WERI-Rb-1 (cell line): ENCODE results near the gene PPP2R2C.

ENCODE experiments used
- DNase-seq: peaks from one replicate; pipeline ENCODE4 v3.0.0-alpha.2; 2020
- H3K27ac ChIP-seq: fragments of 250-450 bp; sonication (Bioruptor Pico); 2 replicates; pipeline ENCODE4 v1.5.1; 2020; ENCODE audit warnings: mild to moderate bottlenecking, moderate library complexity
- H3K27me3 ChIP-seq: fragments of 250-450 bp; sonication (Bioruptor Pico); 2 replicates; pipeline ENCODE4 v1.5.1; 2021; ENCODE audit warnings: mild to moderate bottlenecking, low read depth, moderate library complexity; ENCODE audit not compliant: insufficient read depth, severe bottlenecking
- H3K36me3 ChIP-seq: fragments of 250-450 bp; sonication (Bioruptor Pico); 2 replicates; pipeline ENCODE4 v1.5.1; 2020; ENCODE audit warnings: mild to moderate bottlenecking, moderate library complexity
- H3K4me3 ChIP-seq: 2 replicates; pipeline ENCODE4 v1.5.1; 2011; ENCODE audit warnings: low read depth, mild to moderate bottlenecking, control low read depth, low read length
- H3K9me3 ChIP-seq: fragments of 250-450 bp; sonication (Bioruptor Pico); 2 replicates; pipeline ENCODE4 v1.5.1; 2021; ENCODE audit warnings: mild to moderate bottlenecking, moderate library complexity; ENCODE audit not compliant: severe bottlenecking
- CTCF ChIP-seq: IDR thresholded peaks from 2 replicates; pipeline ENCODE4 v1.5.1; 2011; ENCODE audit warnings: low read depth, mild to moderate bottlenecking, control low read depth, inconsistent platforms, low read length

The PPP2R2C gene

GRCh38 chr4:6322067-6322760 is 150.2 kb downstream of the PPP2R2C start:
- no peak for TF ChIP-seq CTCF
- no peak overlapping the region for H3K4me3 ChIP-seq

GRCh38 chr4:6321361-6321760 is 151.1 kb downstream of the PPP2R2C start:
- no peak for TF ChIP-seq CTCF

More at GRCh38 chr4:6322067-6322760, 150.2 kb downstream of the PPP2R2C start:
- Histone ChIP-seq H3K27me3 (no peaks in the 10 kb centered on the region), H3K27ac (no peak overlapping the region), H3K36me3 (peaks cover 3% of the 10 kb centered on the region; the same call in 1 of the 2 replicates), H3K9me3 (peaks cover 7% of the 10 kb centered on the region)
- no peak for DNase-seq

GRCh38 chr4:6320663-6321062 is 151.8 kb downstream of the PPP2R2C start:
- H3K27ac ChIP-seq = no peak overlapping the region
- H3K4me3 ChIP-seq = no peak overlapping the region
- H3K36me3 ChIP-seq = peaks cover 3% of the 10 kb centered on the region; the same call in 1 of the 2 replicates
- peaks cover 7% of the 10 kb centered on the region for H3K9me3 ChIP-seq
- no peaks in the 10 kb centered on the region for H3K27me3 ChIP-seq
- no peak for TF ChIP-seq CTCF
- DNase-seq = no peak

More at GRCh38 chr4:6321361-6321760, 151.1 kb downstream of the PPP2R2C start:
- H3K9me3 ChIP-seq = peaks cover 7% of the 10 kb centered on the region
- no peak for DNase-seq
- H3K27ac ChIP-seq = no peak overlapping the region
- H3K4me3 ChIP-seq = no peak overlapping the region
- H3K27me3 ChIP-seq = no peaks in the 10 kb centered on the region
- H3K36me3 ChIP-seq = peaks cover 3% of the 10 kb centered on the region; the same call in 1 of the 2 replicates

- H3K9me3 ChIP-seq = peaks cover 7% of the 10 kb centered on the region
- no peaks in the 10 kb centered on the region for H3K27me3 ChIP-seq
- H3K4me3 ChIP-seq = no peak overlapping the region
- no peak overlapping the region for H3K27ac ChIP-seq
- TF ChIP-seq CTCF = no peak
- no peak for DNase-seq
- peaks cover 3% of the 10 kb centered on the region; the same call in 1 of the 2 replicates for H3K36me3 ChIP-seq
Observed at GRCh38 chr4:6319530-6320150, 152.8 kb downstream of the PPP2R2C start.

- TF ChIP-seq CTCF = no peak
- Histone ChIP-seq H3K9me3 (peaks cover 7% of the 10 kb centered on the region), H3K27me3 (no peaks in the 10 kb centered on the region), H3K27ac (no peak overlapping the region), H3K36me3 (peaks cover 3% of the 10 kb centered on the region; the same call in 1 of the 2 replicates), H3K4me3 (no peak overlapping the region)
- DNase-seq = no peak
Observed at GRCh38 chr4:6318206-6318605, 154.2 kb downstream of the PPP2R2C start.
